MM.1S (cell line): Measurements from ENCODE around the gene NR2C2.

Experiments
- DNase-seq: peaks from one replicate; pipeline ENCODE4 v3.0.0-alpha.2; 2015
- H2AFZ ChIP-seq: fragments of 300-600 bp; sonication (generic); 2 replicates; pipeline ENCODE4 v1.6.0; 2016; ENCODE audit warnings: antibody characterized with exemption, low read length
- H3F3A ChIP-seq: fragments of 300-600 bp; sonication (generic); 2 replicates; pipeline ENCODE4 v1.6.1; 2016; ENCODE audit warnings: mild to moderate bottlenecking, antibody characterized with exemption, low read length, moderate library complexity, mixed read lengths; ENCODE audit not compliant: insufficient read depth
- H3K27ac ChIP-seq: fragments of 300-600 bp; sonication (generic); 2 replicates; pipeline ENCODE4 v1.5.1; 2016; ENCODE audit warnings: mild to moderate bottlenecking, low read length
- H3K27me3 ChIP-seq: fragments of 300-600 bp; sonication (generic); replicated peaks from 2 replicates; pipeline ENCODE4 v1.6.0; 2016; ENCODE audit warnings: low read length; ENCODE audit not compliant: insufficient read depth
- H3K36me3 ChIP-seq: fragments of 300-600 bp; sonication (generic); replicated peaks from 2 replicates; pipeline ENCODE4 v1.6.1; 2016; ENCODE audit warnings: mild to moderate bottlenecking, low read length, mixed read lengths; ENCODE audit not compliant: insufficient read depth
- H3K4me1 ChIP-seq: fragments of 300-600 bp; sonication (generic); 2 replicates; pipeline ENCODE4 v1.6.1; 2016; ENCODE audit warnings: low read length, mixed read lengths
- H3K4me2 ChIP-seq: fragments of 300-600 bp; sonication (generic); 2 replicates; pipeline ENCODE4 v1.6.0; 2016; ENCODE audit warnings: low read depth, low read length
- H3K4me3 ChIP-seq: fragments of 300-600 bp; sonication (generic); 2 replicates; pipeline ENCODE4 v1.5.1; 2016; ENCODE audit warnings: low read length, mixed read lengths
- H3K79me2 ChIP-seq: fragments of 300-600 bp; sonication (generic); 2 replicates; pipeline ENCODE4 v1.6.1; 2016; ENCODE audit warnings: mixed run types, low read length, mixed read lengths
- H3K9ac ChIP-seq: fragments of 300-600 bp; sonication (generic); 2 replicates; pipeline ENCODE4 v1.6.1; 2016; ENCODE audit warnings: low read length, mixed read lengths
- H3K9me2 ChIP-seq: fragments of 300-600 bp; sonication (generic); replicated peaks from 2 replicates; pipeline ENCODE4 v1.6.1; 2016; ENCODE audit warnings: mild to moderate bottlenecking, low read length, mixed read lengths; ENCODE audit not compliant: insufficient read depth
- H3K9me3 ChIP-seq: fragments of 300-600 bp; sonication (generic); replicated peaks from 2 replicates; pipeline ENCODE4 v1.6.1; 2016; ENCODE audit warnings: mild to moderate bottlenecking, low read length, mixed read lengths; ENCODE audit not compliant: insufficient read depth
- H4K20me1 ChIP-seq: fragments of 300-600 bp; sonication (generic); 2 replicates; pipeline ENCODE4 v1.6.1; 2016; ENCODE audit warnings: mild to moderate bottlenecking, low read length, moderate library complexity, mixed read lengths; ENCODE audit not compliant: insufficient read depth
- CTCF ChIP-seq: fragments of 300-600 bp; sonication (generic); IDR thresholded peaks from 2 replicates; pipeline ENCODE4 v1.5.1; 2016; ENCODE audit warnings: antibody characterized with exemption, low read length, mixed read lengths
- EZH2 ChIP-seq: fragments of 300-600 bp; sonication (generic); optimal IDR thresholded peaks from 2 replicates; pipeline ENCODE3; 2017; ENCODE audit warnings: low read depth, mild to moderate bottlenecking, antibody characterized with exemption, low read length, mixed read lengths
- EZH2phosphoT487 ChIP-seq: fragments of 300-600 bp; sonication (generic); IDR thresholded peaks from 2 replicates; pipeline ENCODE4 v1.6.1; 2018; ENCODE audit warnings: antibody characterized with exemption, low read length

NR2C2 gene

GRCh38 chr3:15029625-15030024 is 82.2 kb downstream of the NR2C2 start:
- Histone ChIP-seq H3F3A (no peaks in the 10 kb centered on the region), H3K27me3 (no peaks in the 10 kb centered on the region), H2AFZ (no peak overlapping the region), H3K4me2 (no peak overlapping the region), H3K9me3 (no peaks in the 10 kb centered on the region), H3K9ac (no peak overlapping the region), H3K79me2 (no peaks in the 10 kb centered on the region), H4K20me1 (no peaks in the 10 kb centered on the region), H3K36me3 (no peaks in the 10 kb centered on the region), H3K4me1 (no peaks in the 10 kb centered on the region), H3K27ac (no peak overlapping the region), H3K4me3 (no peak overlapping the region), H3K9me2 (no peaks in the 10 kb centered on the region)
- no peak for DNase-seq
- TF ChIP-seq EZH2 = no peak
- no peak for TF ChIP-seq CTCF
- TF ChIP-seq EZH2phosphoT487 = no peak

- H3K9ac ChIP-seq = no peak overlapping the region
- TF ChIP-seq CTCF = no peak
- TF ChIP-seq EZH2 = no peak
- TF ChIP-seq EZH2phosphoT487 = no peak
- no peak overlapping the region for H3K4me3 ChIP-seq
- no peaks in the 10 kb centered on the region for H3K27me3 ChIP-seq
- DNase-seq = no peak
- no peak overlapping the region for H3K27ac ChIP-seq
- H3K9me2 ChIP-seq = no peaks in the 10 kb centered on the region
- no peak overlapping the region for H2AFZ ChIP-seq
- H3K4me2 ChIP-seq = no peak overlapping the region
- no peaks in the 10 kb centered on the region for H3K79me2 ChIP-seq
- H3K9me3 ChIP-seq = no peaks in the 10 kb centered on the region
- H4K20me1 ChIP-seq = no peaks in the 10 kb centered on the region
- H3K36me3 ChIP-seq = no peaks in the 10 kb centered on the region
- H3F3A ChIP-seq = no peaks in the 10 kb centered on the region
- no peaks in the 10 kb centered on the region for H3K4me1 ChIP-seq
Observed at GRCh38 chr3:15032650-15033049, 85.3 kb downstream of the NR2C2 start.

- H3K36me3 ChIP-seq = no peaks in the 10 kb centered on the region
- H3F3A ChIP-seq = no peaks in the 10 kb centered on the region
- no peak for DNase-seq
- H3K4me2 ChIP-seq = no peak overlapping the region
- no peak overlapping the region for H3K4me3 ChIP-seq
- H4K20me1 ChIP-seq = no peaks in the 10 kb centered on the region
- no peaks in the 10 kb centered on the region for H3K9me3 ChIP-seq
- H3K27me3 ChIP-seq = no peaks in the 10 kb centered on the region
- H3K4me1 ChIP-seq = no peaks in the 10 kb centered on the region
- H3K79me2 ChIP-seq = no peaks in the 10 kb centered on the region
- no peak overlapping the region for H3K9ac ChIP-seq
- H3K27ac ChIP-seq = no peak overlapping the region
- TF ChIP-seq EZH2 (no peak), EZH2phosphoT487 (no peak), CTCF (no peak)
- no peaks in the 10 kb centered on the region for H3K9me2 ChIP-seq
- H2AFZ ChIP-seq = no peak overlapping the region
Observed at GRCh38 chr3:15033103-15033502, 85.7 kb downstream of the NR2C2 start.
